NCI-H1930 (cell line): ENCODE results near the gene CHRDL1.
"Not testable (repeated sequence)": the region's sequence is repeated elsewhere in the genome, so short reads cannot be mapped to it uniquely, and the experiment has no call there.

Source experiments
- DNase-seq, 2 experiments: peaks; one replicate each; lab custom pipeline; 2025; lab: John Stamatoyannopoulos, UW

Gene CHRDL1

DNA sequence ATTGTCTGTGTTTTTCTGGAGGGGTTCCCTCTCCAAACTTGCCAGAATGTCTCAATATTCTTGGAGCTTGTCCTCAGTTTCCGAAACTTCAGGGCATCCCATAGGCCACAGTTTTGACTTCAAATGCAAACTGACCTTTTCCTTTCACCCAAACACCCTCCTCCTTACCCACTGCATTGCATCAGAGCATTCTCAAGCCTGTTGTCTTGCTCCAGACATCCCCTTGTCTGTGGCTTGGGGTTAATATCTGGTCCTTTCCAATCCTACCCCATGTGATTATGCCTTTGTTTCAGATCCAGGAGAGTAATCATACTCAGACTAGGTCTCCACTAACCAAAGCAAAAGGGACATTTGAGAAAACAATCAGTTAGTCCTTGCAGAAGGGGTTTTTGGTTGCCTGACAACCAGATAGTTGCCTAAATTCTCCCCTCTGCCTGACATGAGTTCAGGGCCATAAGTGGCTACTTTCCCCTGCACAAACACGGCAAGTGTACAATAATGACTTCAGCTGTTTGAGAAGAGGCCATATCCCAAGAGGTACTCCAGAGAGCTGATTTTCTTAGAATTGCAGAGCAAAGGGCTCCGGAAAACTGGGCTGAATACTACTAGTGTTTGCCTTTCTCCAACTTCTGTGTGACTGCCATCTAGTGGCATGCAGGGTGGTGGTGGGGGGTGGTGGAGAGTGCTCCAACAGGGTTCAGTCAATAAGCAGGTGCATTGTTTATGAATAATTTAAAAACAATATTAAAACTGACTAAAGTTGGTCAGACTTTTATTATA, 130.2 kb downstream of the CHRDL1 start:
- DNase-seq: no peak

- DNase-seq: no peak
Observed at GRCh38 chrX:110657073-110657472, 138.5 kb downstream of the CHRDL1 start.

- not testable (repeated sequence) for DNase-seq
Observed at GRCh38 chrX:110654280-110654679, 141.3 kb downstream of the CHRDL1 start.

DNA sequence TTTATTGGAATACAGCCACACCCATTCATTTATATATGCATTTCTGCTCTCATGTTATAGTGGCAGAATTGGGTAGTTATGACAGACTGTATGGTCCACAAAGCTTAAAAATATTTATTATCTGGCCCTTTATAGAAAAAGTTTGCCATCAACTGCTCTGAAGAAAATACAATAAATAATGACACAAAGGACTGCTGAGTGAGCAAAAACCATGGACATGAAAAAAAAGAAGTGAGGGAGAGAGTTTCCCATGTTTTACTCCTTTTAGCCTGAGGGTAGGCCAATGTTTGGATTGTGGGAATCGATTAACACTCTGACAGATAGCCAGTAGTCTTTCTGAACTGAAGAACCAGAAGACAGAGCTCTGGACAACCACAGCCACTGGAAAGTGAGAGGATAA, 149.2 kb downstream of the CHRDL1 start:
- DNase-seq: no peak
